Tibial nerve (tissue), 4 donors: Measurements from ENCODE around the gene ANGPTL2. TPM values are rescaled to one million over a fixed set of nuclear protein-coding genes. Genes with fewer than 3 reads are reported as not detected.

Source experiments
- DNase-seq, 2 donors: peaks; one replicate each; pipeline ENCODE4 v3.0.0-alpha.2; 2019; ENCODE audit warnings: low spot score in 2 of 2
- H3K27ac ChIP-seq, 4 donors: fragments of 200-600 bp; sonication (generic) in 3 of 4; one replicate each; pipeline ENCODE4 v1.5.1; 2017 to 2019; ENCODE audit warnings: mild to moderate bottlenecking in 1 of 4
- H3K27me3 ChIP-seq, 2 donors: fragments of 200-600 bp; sonication (generic) in 1 of 2; one replicate each; pipeline versions ENCODE4 v1.5.1 to v1.6.0; 2017 to 2019
- H3K36me3 ChIP-seq, 3 donors: fragments of 200-600 bp; sonication (generic); one replicate each; pipeline ENCODE4 v1.5.1; 2018 to 2019
- H3K4me1 ChIP-seq, 4 donors: fragments of 200-600 bp; sonication (generic) in 3 of 4; one replicate each; pipeline ENCODE4 v1.5.1; 2017 to 2019
- H3K4me3 ChIP-seq, 4 donors: fragments of 200-600 bp; sonication (generic) in 3 of 4; one replicate each; pipeline ENCODE4 v1.5.1; 2017 to 2019; ENCODE audit warnings: mild to moderate bottlenecking in 1 of 4, moderate library complexity in 1 of 4
- H3K9me3 ChIP-seq, 4 donors: fragments of 200-600 bp; sonication (generic) in 3 of 4; one replicate each; pipeline ENCODE4 v1.5.1; 2017 to 2019
- EP300 ChIP-seq, 2 donors: sonication (generic); formaldehyde crosslinking; IDR thresholded peaks; one replicate each; pipeline ENCODE4 v1.6.1; 2017; ENCODE audit warnings: antibody characterized with exemption in 2 of 2, mild to moderate bottlenecking in 1 of 2
- POLR2A ChIP-seq, 2 donors: fragments of 450-650 bp; IDR thresholded peaks; one replicate each; pipeline ENCODE4 v1.6.1; 2017; ENCODE audit warnings: antibody characterized with exemption in 2 of 2, mild to moderate bottlenecking in 2 of 2, moderate library complexity in 2 of 2
- WGBS, 2 donors: methylation state at CpG; one replicate each; pipeline ENCODE4 v1.1.5; 2018; 5-methylcytosine and 5-hydroxymethylcytosine counted together
- total RNA-seq, 4 donors: library from RNA; depleted of rRNA; stranded (reverse); fragments of >200 nt; gene quantifications; one replicate each; pipeline ENCODE4 v1.1.0, GENCODE V29; 2016
- TF ChIP-seq, protein P1 (sequence below), 5 experiments: fragments of 200-600 bp in 3 of 5; fragments of 450-650 bp in 2 of 5; sonication (generic) in 3 of 5; IDR thresholded peaks; one replicate each; pipeline ENCODE4 v1.5.1; 2016 to 2019; ENCODE audit warnings: antibody characterized with exemption in 5 of 5, mild to moderate bottlenecking in 3 of 5, moderate library complexity in 2 of 5

ANGPTL2 gene
- total RNA-seq, 4 donors from 2014 or later: 34.5 to 64.1 (median 47.1) TPM

DNA sequence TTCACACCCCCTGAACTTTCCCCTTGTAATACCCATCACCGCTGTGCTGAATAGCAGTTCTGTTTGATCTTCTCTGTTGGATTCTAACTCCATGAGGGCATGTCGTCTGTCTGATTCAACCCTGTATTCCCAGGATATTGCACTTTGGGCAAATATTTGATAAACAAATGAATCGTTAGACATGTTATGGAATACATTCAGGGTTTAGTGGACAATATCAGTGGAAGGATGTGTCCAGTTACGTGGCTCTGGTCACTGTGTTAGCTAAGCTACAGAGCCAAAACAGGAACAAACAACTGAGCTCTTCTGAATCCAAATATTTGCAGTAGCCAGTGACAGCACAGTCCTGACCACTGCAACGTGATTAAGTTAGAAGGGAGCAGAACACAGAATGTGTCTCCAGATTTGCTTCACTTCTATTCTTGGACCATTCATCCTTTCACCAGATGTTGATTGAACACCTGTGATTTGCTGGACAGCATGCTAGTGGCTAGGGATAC is 13.2 kb downstream of the ANGPTL2 start:
- 71 to 77% methylated on average over 5 of the region's 5 CpGs for WGBS, 2 donors
- no peak for TF ChIP-seq EP300 (IDR thresholded peaks at IDR 0.05)
- TF ChIP-seq POLR2A (IDR thresholded peaks at IDR 0.05): no peak
- TF ChIP-seq, protein P1, sequence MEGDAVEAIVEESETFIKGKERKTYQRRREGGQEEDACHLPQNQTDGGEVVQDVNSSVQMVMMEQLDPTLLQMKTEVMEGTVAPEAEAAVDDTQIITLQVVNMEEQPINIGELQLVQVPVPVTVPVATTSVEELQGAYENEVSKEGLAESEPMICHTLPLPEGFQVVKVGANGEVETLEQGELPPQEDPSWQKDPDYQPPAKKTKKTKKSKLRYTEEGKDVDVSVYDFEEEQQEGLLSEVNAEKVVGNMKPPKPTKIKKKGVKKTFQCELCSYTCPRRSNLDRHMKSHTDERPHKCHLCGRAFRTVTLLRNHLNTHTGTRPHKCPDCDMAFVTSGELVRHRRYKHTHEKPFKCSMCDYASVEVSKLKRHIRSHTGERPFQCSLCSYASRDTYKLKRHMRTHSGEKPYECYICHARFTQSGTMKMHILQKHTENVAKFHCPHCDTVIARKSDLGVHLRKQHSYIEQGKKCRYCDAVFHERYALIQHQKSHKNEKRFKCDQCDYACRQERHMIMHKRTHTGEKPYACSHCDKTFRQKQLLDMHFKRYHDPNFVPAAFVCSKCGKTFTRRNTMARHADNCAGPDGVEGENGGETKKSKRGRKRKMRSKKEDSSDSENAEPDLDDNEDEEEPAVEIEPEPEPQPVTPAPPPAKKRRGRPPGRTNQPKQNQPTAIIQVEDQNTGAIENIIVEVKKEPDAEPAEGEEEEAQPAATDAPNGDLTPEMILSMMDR (IDR thresholded peaks at IDR 0.05): no peak

DNA sequence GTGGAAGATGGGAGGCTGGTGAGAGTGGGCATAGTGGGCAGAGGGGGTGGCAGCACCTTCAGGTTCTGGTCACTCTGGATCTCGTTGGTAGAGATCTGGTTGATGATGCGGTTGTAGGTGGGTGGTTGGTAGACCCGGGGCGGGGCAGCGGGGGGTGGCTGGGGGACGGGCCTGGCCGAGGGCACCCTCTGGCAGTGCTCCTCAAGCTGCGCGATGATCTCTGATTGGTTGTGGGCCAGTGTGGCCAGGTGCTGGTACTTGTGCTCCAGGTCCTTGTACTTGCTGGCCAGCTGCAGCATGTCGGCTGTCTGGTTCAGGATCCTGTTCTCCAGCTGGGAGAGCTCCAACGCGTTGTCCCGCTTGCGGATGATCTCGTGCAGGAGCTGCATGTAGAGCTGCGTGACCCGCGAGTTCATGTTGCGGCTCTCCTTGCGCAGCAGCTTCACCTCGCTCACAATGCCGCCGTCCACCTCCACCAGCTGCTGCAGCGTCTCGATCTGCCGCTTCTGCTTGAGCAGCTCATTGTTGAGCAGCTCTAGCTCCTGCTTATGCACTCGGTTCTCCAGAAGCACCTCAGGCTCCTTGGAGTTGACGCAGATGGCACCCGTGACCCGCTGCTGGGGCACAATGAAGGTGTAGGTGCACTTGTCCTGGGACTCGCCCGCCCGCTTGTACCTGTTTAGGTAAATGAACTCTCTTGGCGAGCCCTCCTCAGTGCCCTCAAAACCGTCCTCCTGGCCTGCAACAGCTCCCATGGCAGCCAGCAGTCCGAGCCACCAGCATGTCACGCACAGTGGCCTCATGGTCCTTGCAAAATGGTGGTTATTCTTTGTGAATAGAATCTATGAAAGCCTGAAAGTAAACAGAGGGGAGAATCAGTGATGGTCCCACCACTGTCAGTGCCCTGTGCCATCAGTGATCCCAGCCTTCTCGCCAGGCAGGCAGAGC is 14.2 kb downstream of the ANGPTL2 start:
- H3K36me3 ChIP-seq: peaks cover 0 to 33% (median 0%) of the 10 kb centered on the region in 3 donors
- no peak overlapping the region for H3K4me3 ChIP-seq
- peaks cover 0 to 51% (median 8%) of the 10 kb centered on the region in 4 donors for H3K4me1 ChIP-seq
- TF ChIP-seq EP300 (IDR thresholded peaks at IDR 0.05) (no peak), POLR2A (IDR thresholded peaks at IDR 0.05) (no peak)
- TF ChIP-seq, protein P1 (IDR thresholded peaks at IDR 0.05): no peak
- WGBS, 2 donors: 95 to 97% methylated on average over 32 to 36 of the region's 38 CpGs
- H3K27me3 ChIP-seq: no peaks in the 10 kb centered on the region
- H3K27ac ChIP-seq: peak overlapping the region in 2 of 4 donors; percentile 2 to 25
- DNase-seq: no peak
- no peaks in the 10 kb centered on the region for H3K9me3 ChIP-seq

More for the DNA sequence above, 13.2 kb downstream of the ANGPTL2 start:
- peak overlapping the region in 3 of 4 donors; percentile 15 to 72 (median 25) for H3K27ac ChIP-seq
- no peak for DNase-seq
- no peaks in the 10 kb centered on the region for H3K27me3 ChIP-seq
- H3K4me1 ChIP-seq: peaks cover 0 to 52% (median 8%) of the 10 kb centered on the region in 4 donors
- no peaks in the 10 kb centered on the region for H3K9me3 ChIP-seq
- H3K4me3 ChIP-seq: no peak overlapping the region
- H3K36me3 ChIP-seq: peaks cover 0 to 33% (median 0%) of the 10 kb centered on the region in 3 donors

GRCh38 chr9:127107171-127107928 is 15.1 kb downstream of the ANGPTL2 start:
- H3K9me3 ChIP-seq: no peaks in the 10 kb centered on the region
- DNase-seq: no peak
- 71 to 87% methylated on average over 11 of the region's 11 CpGs for WGBS, 2 donors
- no peak overlapping the region for H3K4me3 ChIP-seq
- peaks cover 0 to 33% (median 0%) of the 10 kb centered on the region in 3 donors for H3K36me3 ChIP-seq
- no peaks in the 10 kb centered on the region for H3K27me3 ChIP-seq
- peaks cover 0 to 51% (median 3%) of the 10 kb centered on the region in 4 donors for H3K4me1 ChIP-seq
- H3K27ac ChIP-seq: peak overlapping the region in 1 of 4 donors; percentile 2
- TF ChIP-seq EP300 (IDR thresholded peaks at IDR 0.05): no peak
- no peak for TF ChIP-seq POLR2A (IDR thresholded peaks at IDR 0.05)
- TF ChIP-seq, protein P1 (IDR thresholded peaks at IDR 0.05): no peak

- Histone ChIP-seq H3K4me3 (no peak overlapping the region), H3K9me3 (no peaks in the 10 kb centered on the region), H3K27me3 (no peaks in the 10 kb centered on the region), H3K4me1 (peaks cover 0 to 52% (median under 1%) of the 10 kb centered on the region in 4 donors), H3K27ac (no peak overlapping the region), H3K36me3 (peaks cover 0 to 33% (median 0%) of the 10 kb centered on the region in 3 donors)
- no peak for TF ChIP-seq EP300 (IDR thresholded peaks at IDR 0.05)
- no peak for TF ChIP-seq POLR2A (IDR thresholded peaks at IDR 0.05)
- TF ChIP-seq, protein P1 (IDR thresholded peaks at IDR 0.05): no peak
- WGBS, 2 donors: 80 to 93% methylated on average over 4 of the region's 4 CpGs
- DNase-seq: no peak
These were observed 16.0 kb downstream of the ANGPTL2 start for GRCh38 chr9:127106466-127106855.
